GM19452 (cell line): Measurements from ENCODE around the gene THRB.
"Not testable (repeated sequence)": the region's sequence is repeated elsewhere in the genome, so short reads cannot be mapped to it uniquely, and the experiment has no call there.

ENCODE experiments used
- ATAC-seq: cut with Tn5 transposase; IDR thresholded peaks from one replicate; pipeline ENCODE4 v1.9.1; 2021; ENCODE audit not compliant: unreplicated experiment

Gene THRB

GRCh38 chr3:24451461-24452099 is 43.1 kb downstream of the THRB start:
- no peak for ATAC-seq

GRCh38 chr3:24450160-24450907 is 44.3 kb downstream of the THRB start:
- ATAC-seq = no peak

GRCh38 chr3:24447836-24448235 is 46.8 kb downstream of the THRB start:
- ATAC-seq = no peak

- ATAC-seq = no peak
Measured at GRCh38 chr3:24446032-24446431, 48.6 kb downstream of the THRB start.

- ATAC-seq = no peak
Measured at GRCh38 chr3:24443476-24443875, 51.2 kb downstream of the THRB start.

GRCh38 chr3:24440760-24441464 is 53.7 kb downstream of the THRB start:
- no peak for ATAC-seq

- no peak for ATAC-seq
Measured at GRCh38 chr3:24439021-24439420, 55.6 kb downstream of the THRB start.

GRCh38 chr3:24437326-24437725 is 57.3 kb downstream of the THRB start:
- no peak for ATAC-seq

GRCh38 chr3:24435584-24435983 is 59.1 kb downstream of the THRB start:
- ATAC-seq = no peak

- no peak for ATAC-seq
Measured at GRCh38 chr3:24434651-24435050, 60.0 kb downstream of the THRB start.

GRCh38 chr3:24433838-24434591 is 60.6 kb downstream of the THRB start:
- no peak for ATAC-seq

GRCh38 chr3:24432989-24433388 is 61.7 kb downstream of the THRB start:
- ATAC-seq = no peak

GRCh38 chr3:24428481-24428880 is 66.2 kb downstream of the THRB start:
- ATAC-seq = no peak

GRCh38 chr3:24426896-24427295 is 67.8 kb downstream of the THRB start:
- ATAC-seq = no peak

GRCh38 chr3:24420829-24421228 is 73.8 kb downstream of the THRB start:
- ATAC-seq = not testable (repeated sequence)

- no peak for ATAC-seq
Measured at GRCh38 chr3:24420224-24420623, 74.4 kb downstream of the THRB start.

GRCh38 chr3:24419067-24419791 is 75.4 kb downstream of the THRB start:
- no peak for ATAC-seq

GRCh38 chr3:24417730-24418129 is 76.9 kb downstream of the THRB start:
- ATAC-seq = no peak

GRCh38 chr3:24416224-24416623 is 78.4 kb downstream of the THRB start:
- no peak for ATAC-seq

GRCh38 chr3:24415824-24416223 is 78.8 kb downstream of the THRB start:
- no peak for ATAC-seq

- ATAC-seq = not testable (repeated sequence)
Measured at GRCh38 chr3:24413662-24414061, 81.0 kb downstream of the THRB start.
